Cerebellar nuclear complex (tissue), 1 donor: ENCODE measurements around the gene NSUN2.
"Not testable (repeated sequence)": the region's sequence is repeated elsewhere in the genome, so short reads cannot be mapped to it uniquely, and the experiment has no call there.

Experiments
- DNase-seq, 2 experiments: peaks; one replicate each; lab custom pipeline; 2025; lab: John Stamatoyannopoulos, UW

NSUN2 gene

DNA sequence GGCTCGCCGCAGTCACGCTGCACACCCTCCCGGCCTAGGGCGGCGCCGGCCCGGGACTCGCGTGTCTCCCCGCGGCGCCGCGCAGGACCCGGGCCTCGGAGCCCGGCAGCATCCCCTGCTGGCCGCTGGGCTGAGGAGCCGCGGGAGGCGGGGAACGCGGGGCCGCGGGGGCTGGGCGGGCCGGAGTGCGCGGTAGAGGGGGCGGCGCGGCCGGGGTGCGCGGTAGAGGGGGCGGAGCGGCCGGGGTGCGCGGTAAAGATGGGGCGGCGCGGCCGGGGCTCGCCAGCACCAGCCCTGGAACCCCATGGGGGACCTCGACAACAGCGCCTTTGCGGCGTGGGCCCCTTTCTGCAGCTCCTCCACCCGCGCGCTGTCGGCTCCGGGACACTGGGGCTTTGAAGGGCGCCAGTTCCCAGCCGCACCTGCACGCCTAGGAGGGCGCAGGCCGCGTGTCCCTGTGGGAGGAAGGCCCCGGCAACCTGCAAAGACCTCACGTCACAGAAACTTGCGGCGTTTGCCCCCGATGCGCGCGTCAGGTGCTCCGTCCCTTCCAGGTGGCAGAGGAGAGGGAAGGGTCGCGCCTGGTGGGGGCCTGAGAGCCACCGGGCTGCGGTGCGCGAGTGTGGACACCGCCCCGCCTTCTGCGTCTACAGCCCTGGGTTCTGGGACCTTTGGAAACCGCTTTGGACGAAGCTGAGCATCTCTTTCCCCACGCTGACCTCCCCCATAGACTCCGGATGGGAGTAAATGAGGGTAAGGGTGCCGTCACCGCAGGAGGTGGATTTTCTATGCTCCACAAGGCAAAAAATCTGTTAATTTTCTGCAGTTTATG, 49.6 kb downstream of the NSUN2 start:
- DNase-seq: no peak

DNA sequence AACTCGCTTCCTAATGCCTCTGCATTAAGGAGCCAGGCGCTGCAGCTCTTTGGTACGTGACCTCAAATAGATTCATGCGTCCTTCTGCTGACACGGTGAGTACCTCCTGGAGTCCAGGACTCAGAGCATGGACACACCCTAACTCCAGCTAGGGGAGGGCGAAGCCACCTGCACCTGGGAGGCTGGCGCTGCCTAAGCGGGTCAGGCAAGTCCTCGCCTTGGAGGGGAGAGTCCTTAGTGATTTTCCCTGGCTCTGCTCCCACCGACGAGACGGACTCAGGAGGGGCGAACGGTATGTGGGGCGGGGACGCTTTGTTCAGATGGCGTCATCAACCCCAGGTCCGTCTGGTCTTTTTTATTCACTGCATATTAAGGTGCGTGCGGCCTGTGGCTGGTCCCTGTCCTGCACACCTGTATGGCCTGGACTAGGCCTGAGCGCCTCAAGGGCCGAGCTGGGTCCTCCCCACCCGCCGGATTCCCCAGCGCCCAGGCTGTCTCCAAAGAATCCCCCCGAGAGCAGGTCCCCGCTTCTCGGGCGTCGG, 50.3 kb downstream of the NSUN2 start:
- no peak for DNase-seq

DNA sequence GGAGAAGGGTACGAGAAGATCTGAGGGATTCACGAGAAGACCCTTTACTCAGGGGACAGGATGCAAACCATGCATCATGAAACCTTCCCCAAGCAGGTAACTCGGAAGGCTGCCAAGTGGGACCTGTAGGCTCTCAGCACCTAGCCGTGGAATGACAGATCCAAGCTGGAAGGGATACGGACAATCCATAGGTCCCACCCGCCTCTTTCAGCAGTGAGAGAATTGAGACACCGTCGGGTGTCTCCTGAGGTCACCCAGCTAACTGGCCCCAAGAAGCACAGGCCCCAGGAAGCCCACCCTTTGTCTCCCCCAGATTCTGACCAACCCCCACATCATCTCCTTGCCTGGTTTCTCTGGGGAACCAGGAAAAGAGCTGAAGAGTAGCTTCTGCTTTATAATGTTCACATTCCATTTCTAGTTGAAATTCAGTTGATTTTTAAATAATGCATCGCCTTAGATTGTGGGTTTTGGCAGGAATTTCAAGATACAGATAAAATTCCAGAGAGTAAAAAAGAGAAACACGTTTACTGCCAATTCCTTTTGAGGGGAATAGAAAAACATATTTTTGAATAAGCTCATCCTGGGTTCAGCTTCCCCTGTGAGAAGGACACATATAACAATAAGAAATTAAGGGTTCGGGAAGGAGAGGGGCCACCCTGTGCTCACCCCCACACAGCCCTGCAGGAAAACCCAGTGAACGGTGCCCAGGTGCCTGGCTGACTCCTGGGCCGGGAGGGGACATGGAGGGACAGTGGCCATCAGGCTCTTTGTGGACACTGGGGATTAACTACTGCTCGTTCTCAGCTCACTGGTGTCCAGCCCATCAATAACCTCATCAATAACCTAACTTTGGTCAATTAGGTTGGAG, 51.1 kb downstream of the NSUN2 start:
- DNase-seq: no peak

DNA sequence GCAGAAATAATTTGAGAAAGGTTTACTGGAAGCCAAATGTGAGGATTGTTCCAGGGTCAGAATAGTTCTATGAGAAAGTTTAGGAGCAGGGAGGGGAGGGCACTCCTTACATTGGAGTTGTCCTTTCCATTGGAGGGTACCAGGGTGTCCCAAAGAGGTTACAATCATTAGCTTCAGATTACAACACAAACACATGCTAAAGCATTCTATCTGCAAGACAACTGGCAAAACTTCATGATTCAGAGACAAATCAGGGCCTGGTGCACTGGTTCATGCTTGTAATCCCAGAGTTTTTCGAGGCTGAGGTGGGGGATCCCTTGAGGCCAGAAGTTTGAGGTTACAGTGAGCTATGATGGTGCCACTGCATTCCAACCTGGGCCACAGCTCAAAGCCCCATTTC, 51.8 kb downstream of the NSUN2 start:
- DNase-seq: no peak

DNA sequence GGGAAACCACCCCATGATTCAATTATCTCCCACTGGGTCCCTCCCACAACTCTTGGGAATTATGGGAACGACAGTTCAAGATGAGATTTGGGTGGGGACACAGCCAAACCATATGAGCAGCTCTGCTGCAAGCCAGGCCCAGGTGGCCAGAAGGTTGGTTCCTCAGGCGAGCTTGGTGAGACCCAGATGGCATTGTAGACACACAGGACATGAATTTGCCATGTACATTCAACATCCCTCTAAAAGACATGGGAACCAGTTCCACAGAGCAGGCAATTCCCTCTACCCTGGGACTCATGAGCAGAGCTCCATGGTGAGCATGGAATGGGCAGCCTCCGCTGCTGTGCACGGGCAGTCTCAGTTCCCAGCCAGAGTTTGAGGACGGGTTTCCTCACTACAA, 53.3 kb downstream of the NSUN2 start:
- no peak for DNase-seq

DNA sequence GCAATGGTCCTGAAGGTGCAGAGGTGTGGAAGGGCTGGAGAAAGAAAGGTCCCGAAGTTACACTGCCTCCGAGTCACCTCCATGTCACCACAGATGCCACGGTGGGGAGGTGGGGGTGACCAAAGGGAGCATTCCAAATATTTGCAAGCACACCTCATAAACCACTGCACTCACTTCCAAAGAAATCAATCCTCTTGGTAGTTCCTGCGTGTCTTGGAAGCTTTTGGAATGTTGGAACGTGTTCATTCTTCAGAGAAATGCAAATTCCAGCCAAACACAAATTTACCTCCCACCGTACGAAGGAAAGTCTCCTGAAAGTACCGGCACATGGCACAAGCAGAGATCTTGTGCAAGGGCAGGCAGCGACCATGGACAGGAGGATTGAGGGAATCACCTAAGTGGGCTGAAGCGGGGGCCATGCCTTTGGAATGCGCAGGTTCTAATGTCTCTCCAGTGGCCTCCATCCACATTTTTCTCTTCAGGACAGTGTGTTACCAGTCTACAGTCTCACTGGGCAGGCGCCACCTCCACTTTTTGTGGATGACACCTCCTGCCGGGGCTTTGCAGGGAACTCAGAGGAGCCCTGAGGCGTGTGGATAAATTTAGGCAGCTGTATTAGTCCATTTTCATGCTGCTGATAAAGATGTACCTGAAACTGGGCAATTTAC, 54.0 kb downstream of the NSUN2 start:
- DNase-seq: no peak

DNA sequence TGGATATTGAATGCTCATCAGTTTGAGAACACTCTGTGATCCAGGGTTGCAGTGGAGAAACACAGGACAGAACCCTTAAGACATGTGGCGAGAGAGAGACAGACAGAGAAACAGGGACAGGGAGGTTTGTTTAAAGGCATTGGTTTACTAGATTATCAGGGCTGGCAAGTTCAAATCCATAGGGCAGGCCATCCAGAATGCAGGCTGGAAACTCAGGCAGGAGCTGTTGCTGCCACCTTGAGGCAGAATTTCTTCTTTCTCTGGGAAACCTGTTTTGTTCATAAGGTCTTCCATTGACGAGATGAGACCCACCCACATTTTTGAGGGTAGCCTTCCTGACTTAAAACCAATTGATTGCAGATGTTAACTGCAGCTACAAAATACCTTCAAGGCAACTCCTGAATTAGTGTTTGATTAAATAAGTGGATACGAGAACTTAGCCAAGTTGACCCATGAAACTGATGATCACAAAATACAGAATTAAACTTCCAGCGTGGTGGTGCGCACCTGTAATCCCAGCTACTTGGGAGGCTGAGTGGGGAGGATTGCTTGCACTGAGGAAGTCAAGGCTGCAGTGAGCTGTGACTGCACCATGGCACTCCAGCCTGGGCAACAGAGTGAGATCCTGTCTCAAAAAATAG, 55.9 kb downstream of the NSUN2 start:
- DNase-seq: peak in 1 of 2 experiments; percentile 43

DNA sequence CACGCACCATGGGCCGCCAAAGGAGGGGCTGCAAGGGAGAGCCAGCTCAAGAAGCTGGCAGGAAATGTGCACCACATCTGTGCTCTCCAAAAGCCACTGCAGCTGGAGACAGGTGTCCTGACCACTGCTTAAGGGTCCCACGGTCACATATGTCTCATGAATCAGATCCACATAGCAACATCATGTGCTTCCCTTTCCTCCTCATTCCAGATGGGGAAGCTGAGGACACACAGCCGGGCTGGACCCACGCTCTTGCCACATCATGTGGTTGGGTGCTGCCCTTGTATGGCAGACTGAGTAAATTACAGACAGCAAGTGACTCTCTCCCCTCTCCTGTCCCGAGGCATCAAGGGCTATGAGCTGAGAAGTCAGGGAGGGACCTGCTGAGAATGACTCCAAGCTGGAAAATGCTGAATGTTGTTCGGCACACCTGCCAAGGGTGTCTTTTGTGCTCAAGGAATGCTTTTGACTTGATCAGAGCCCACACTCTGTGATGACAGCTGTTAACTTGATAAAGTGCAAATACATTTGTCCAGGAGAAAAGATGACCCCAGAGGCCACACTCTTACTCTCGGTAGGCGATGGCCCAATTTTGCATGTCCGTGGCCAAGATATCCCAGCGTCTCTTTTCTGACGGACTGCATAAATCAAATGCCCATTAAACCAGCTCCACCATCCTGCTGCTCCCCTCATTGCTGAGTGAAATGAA, 58.2 kb downstream of the NSUN2 start:
- no peak for DNase-seq

DNA sequence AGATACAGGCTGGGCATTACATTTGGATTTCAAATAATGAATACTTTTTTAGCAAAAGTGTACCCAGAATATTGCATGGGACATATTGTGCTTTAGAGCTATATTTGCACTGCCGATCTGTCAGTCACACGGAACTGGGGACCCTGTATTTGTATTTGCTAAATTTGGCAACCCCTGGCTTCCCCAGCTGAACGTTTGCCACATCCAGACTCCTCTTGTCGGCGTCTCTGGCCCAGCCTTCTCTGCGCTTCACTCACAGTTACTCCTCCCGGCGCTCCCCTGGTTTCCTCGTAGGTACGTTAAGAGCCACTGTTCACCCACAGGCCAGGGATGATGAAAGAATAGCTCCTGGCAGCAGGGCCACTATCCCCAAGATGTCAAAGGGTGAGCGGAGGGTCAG, 58.7 kb downstream of the NSUN2 start:
- DNase-seq: no peak

DNA sequence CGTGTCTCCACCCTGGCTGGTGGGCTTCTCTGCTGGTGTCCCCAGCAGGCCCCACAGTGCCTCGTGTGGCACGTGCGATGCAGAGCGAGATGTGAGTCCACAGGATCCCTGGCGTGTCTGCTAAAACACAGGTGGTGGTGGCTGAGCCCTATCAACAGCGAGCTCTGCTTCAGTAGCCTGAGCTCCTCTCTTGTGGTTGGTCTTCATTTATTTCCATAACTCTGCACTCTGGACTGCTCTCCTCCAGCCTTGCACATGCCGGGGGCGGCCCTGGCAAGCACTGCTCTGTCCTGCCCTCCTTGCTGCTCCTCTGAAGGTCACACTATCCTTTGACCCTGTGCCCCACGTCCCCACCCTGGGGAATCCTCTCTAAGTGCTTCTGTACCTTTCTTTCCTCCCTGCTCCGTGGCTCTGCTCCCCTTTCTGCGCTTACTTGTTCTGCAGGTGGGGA, 59.2 kb downstream of the NSUN2 start:
- no peak for DNase-seq

DNA sequence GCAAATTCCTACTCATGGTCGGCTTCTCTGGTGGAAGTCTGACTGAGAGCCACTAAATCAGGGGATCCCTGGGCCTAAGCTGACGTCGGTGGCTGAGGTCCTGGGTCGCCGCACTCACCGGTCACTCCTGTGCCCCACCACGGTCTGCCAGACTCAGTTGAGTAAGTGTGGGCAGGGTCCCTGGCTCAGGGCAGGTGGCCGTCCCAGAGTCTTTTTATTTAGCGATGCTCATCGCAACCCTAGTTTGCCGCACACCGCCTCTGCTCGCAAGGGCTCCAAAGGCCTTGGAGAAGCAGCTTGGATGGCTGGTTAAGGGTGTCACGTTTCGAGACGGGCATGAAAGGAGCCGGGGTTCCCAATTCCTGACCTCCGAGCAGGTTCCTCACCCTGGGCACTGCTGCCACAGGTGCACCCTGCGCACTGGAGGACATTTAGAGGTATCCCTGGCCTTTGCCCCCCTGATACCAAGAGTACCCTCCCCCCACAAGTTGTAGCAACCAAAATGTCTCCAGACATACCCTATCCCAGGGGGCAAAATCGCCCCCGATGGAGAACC, 59.9 kb downstream of the NSUN2 start:
- DNase-seq: no peak

DNA sequence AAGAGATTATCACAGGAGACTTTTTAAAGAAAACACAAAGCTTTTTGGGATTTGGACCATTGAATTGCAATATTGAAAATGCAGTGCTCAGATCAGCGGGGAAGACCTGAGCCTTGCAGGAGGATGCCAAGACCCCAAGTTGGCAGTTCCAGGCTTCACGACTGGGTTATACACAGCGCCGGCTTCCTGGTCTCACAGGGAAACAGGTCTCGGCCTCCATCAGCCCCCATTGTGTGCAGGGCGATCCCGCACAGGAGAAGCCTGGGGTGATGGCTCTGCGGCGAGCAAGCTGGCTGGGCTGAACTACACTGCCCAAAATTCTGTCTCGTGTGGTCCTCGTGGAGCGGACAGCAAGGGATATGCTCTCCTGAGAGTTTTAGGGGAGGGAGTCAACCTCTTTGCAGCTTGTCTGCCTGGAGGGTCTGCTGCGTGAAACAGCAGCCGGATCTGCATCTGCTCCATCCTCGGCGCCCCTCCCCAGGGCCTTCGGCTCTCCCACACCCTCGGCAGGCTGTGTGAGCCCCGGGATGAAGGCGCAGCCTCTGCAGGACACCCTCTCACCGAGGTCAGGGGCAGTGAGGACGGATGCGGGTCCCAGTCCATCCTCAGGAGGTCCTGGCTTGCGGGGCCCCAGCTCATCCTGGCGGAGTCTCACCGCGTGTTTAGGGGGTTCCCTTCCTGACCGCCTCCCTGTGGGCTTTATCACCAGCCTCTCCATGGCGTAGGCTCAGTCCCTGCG, 60.6 kb downstream of the NSUN2 start:
- DNase-seq: no peak

DNA sequence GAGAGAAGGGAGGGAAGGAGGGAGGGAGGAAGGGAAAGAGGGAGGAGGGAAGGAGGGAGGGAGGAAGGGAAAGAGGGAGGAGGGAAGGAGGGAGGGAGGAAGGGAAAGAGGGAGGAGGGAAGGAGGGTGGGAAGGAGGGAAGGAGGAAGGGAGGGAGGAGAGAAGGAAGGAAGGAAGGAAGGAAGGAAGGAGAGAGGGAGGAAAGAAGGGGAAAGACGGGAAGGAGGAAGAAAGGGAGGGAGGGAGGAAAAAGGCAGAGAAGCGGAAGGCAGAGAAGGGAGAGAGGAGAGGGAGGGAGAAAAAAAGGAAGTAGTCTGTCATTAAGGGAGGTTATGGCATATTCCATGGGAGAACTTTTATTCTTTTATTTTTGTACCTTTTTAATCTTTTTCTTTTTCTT, 61.2 kb downstream of the NSUN2 start:
- DNase-seq: not testable (repeated sequence)

DNA sequence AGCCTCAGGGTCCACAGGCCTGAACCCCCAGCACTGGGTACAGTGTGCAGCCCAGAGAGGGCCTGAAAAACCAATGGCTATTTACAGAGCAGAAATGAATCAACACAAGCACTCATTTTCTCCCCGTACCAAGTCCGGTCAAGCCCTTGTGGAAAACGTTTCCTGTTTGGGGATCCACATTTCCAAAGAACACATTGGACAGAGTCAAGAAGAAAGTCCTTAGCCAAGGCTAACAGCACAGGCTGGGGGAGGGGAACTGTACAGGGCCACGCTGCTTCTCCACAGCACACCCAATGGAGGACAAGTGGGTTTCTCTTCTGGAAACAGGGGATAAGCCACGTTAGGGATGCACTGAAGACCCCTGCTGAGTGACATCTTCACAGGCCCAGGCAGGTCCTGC, 62.3 kb downstream of the NSUN2 start:
- DNase-seq: no peak

DNA sequence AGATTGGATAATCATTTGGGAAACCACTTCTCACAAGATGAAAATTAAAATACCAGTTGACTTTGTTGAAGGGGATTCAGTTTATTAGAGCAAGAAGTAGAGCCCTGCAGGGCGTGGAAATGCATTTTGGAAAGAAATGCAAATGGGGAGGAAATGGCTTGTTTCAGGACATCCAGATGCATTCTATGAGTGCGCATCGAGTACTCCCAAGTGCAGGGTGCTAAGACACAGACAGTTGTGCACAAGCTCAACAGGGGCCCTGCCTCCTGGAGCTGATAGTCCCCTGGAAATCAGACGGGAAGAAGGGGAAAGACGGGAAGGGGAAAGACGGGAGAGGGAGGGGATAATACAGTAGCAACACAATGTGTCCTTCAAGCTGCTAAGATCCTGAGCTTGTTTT, 64.0 kb downstream of the NSUN2 start:
- DNase-seq: no peak

DNA sequence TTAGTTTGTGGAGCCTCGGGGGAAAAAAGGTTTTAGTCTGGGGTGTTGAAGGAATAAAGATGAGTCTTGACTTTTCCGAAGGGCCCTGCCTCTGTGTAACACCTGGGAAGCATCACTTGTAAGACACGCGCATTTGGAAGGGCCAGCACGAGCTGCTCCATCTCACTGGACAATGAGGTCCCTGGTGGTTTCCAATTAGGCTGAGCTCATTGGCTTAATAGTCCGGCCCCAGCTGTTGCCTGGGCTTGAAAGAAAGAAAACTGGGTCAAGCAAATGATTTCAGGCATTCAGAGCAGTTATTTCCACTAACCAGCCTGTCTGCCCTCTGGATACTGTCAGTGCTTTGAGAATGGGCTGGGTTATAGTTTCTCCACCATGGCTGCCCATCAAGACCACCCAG, 64.5 kb downstream of the NSUN2 start:
- DNase-seq: no peak

DNA sequence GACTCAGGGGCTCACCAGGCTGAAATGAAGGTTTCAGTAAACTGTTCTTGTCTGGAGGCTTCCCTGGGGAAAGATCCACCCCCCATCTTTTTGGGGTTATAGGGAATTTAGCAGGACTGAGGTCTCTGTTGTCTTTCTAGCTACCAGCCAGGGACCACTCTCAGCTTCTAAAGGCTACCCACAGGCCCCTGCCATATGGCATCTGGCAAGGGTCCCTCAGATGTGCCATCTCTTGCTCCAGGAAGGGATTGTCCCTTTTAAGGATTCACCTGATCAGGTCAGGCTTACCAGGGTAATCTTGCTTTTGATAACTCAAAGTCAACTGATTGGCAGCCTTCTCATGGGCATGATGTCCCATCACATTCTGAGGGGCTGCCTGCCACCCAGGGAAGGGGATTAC, 65.0 kb downstream of the NSUN2 start:
- DNase-seq: no peak

DNA sequence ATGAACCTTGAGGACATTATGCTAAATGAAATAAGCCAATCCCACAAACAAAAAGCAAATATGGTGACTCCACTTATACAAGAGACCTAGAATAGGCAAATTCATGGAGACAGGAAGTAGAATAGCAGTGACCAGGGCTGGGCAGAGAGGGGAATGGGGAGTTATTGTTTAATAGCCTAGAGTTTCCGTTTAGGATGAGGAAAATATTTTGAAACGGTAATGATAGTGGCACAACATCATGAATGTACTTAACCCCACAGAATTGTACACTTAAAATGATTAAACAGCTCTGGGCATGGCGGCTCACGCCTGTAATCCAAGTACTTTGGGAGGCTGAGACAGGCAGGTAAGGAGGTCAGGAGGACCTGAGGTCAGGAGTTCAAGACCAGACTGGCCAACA, 65.8 kb downstream of the NSUN2 start:
- no peak for DNase-seq

DNA sequence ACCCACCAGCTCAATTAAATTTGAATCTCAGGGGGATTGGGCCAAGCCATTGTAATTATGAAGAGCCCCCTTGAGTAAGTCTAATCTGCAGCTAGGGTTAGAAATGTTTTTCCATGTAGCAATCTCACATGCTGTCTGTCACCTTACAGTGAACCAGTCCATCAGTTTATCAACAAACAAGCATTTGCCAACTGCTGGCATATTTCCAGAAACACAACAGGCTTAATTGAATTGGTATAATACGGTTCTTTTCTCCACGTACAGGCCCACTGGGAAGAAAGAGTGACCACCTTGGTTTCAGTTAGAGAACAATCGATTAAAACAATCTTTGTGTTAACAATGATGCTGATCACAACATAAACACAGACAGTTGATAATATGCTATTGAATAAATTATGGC, 67.4 kb downstream of the NSUN2 start:
- DNase-seq: no peak
